Right ventricle myocardium superior (tissue), 1 donor: Measurements from ENCODE around the gene MAN1C1. TPM values are rescaled to one million over a fixed set of nuclear protein-coding genes. Genes with fewer than 3 reads are reported as not detected.
"Not testable (repeated sequence)": the region's sequence is repeated elsewhere in the genome, so short reads cannot be mapped to it uniquely, and the experiment has no call there.

Source experiments
- ATAC-seq: fragments of 200-7000 bp; cut with Tn5 transposase; one replicate; pipeline ENCODE4 v1.9.1; 2020; ENCODE audit warnings: mild to moderate bottlenecking; ENCODE audit not compliant: poor library complexity
- DNase-seq: peaks from one replicate; pipeline ENCODE4 v3.0.0-alpha.2; 2020
- intact Hi-C: fragments of 100-400 bp; cut with DNase I; formaldehyde crosslinking; loops from one replicate; pipeline ENCODE4 v1.11.2; 2022
- total RNA-seq: library from RNA; stranded (reverse); fragmentation: NEBNext Ultra II Directional; extraction: Animal tissue kit (Norgen Biotek cat#: 25700); gene quantifications from one replicate; pipeline ENCODE4 v1.2.1, GENCODE V29; 2021
- donor health status: DM: no; HTN: yes; CAD: no; lungs with severe emphysema.

MAN1C1 gene
- total RNA-seq, 1 donor from 2014 or later, result 17.5 TPM

DNA sequence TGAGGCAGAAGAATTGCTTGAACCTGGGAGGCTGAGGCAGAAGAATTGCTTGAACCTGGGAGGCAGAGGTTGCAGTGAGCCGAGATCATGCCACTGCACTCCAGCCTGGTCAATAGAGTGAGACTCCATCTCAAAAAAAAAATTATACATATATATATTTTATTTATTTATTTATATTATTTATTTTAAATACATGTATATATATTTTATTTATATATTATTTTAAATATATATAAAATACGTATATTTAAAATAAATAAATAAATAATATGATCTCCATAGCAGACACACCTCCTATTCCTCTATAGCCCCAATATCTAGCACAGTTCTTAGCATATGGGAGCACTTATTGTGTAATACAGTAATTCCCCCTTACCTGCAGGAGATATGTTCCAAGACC is 46.4 kb downstream of the MAN1C1 start:
- intact Hi-C loops, DNase-seq, ATAC-seq: not testable (repeated sequence)

DNA sequence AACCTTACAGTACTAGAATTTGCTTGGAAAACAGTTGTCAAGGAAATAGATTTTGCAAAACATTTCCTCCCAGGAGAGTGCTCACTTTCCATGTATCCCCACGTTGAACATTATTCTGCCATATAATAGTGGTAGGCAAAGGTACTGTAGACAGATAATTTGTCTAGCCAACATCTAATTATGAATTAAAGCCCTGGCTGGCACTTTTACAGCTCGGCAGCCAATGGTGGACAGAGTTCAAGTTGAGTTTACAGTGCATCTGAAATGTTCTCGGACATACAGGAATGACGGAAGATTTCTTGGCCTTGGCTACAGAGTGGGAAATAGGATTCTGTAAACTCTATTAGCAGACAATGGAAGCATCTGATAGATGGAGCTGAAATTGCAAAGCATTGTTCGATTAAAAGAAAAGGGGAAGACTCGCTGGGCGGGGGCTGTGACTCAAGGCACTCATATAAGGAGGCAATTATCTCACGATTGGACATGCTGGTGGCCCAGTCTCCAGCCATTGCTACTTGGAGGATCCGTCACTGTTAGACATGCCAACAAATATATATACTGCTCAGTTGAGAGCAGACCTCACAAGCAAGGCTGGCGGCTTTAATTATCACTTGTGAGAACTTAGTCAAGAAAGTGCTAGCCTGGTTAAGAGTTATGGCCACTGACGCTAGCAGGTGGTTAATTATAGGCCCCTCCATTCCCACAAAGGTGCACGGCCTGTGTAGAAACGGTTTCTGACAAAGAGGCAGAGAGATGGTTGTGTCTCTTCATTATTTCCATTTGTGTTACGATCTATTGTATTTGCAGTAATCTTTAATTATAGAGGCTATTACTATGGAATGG is 48.0 kb downstream of the MAN1C1 start:
- DNase-seq, result no peak
- ATAC-seq, result peak; percentile 54
- intact Hi-C loops, result no loop called here

DNA sequence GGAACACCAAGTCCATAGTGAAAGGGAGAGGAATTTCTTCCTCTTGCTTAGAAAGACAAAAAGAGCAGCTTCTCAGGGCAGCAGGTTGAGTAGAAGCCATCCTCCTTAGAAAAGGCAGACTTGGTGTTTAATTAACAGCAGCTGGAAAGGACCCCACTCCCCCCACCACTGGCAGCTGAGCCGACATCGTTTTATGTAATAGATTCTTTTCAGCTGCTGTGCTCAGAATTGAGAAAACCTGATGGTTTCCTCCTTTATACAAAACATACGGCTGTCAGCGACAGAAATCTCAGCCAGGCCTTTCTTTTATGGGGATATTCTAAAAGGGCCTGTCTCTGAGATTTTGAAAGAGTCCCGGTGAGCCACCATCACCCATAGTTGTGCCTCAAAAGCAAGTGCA is 49.9 kb downstream of the MAN1C1 start:
- DNase-seq, result no peak
- intact Hi-C loops, result no loop called here
- no peak for ATAC-seq

DNA sequence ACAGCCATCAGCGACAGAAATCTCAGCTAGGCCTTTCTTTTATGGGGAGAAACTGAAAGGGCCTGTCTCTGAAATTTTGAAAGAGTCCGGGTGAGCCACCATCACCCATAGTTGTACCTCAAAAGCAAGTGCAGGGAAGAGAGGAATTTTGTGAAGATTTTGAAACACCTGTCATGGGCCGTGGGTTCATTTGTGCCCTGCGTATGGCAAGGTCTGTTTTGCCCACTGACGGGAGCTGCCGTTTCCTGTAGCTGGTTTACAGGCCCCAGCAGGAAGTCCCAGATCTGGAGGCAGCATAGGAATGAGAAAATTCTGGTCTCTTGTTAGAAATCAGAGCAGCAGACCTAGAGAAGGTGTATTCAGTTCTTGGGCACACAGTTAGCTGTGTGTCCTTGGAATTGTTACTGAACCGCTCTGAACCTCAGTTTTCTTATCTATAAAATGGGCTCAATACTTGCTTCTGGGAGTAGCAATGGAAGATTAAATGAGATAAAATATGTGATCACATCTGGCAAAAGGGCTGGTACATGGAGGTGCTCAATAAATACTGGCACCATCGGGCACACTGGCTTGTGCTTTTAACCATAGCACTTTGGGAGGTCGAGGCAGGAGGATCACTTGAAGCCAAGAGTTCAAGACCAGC is 52.5 kb downstream of the MAN1C1 start:
- ATAC-seq (no peak), DNase-seq (no peak)
- intact Hi-C loops, result no loop called here

DNA sequence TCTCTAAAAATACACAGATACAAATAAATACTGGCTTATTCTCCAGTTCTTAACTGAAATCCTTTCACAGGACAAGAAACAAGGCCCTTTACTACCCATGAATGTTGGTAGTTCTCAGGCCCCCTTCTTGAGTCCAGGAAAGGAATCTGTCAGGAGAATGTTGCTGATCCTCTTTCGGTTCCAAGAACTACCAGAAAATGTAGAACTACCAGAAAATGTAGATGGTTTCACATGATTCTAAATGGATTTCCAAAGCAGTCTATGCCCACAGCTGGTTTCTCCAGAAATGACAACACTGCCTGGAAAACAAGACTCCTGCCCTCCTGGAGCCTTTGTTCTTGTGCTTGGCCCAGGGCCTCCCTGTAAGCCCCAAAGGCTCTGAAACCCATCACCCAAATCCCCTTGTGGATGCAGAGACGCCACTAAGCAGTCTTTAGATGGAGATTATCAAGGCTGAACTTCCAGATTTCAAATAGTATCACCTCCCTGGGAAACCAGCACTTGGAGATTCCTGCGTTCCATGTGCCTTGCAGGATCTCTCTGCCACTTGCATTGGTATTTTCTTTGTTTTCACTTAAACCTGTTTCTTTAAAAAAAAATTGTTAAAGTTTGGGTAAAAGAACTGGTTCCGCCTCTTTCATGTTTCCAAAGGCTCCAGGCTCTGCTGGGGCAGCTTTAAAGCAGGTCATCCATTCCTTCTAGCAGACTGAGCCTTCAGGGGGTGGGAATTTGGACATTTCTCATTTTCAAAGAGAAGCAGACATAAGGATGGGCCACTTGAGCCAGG is 53.4 kb downstream of the MAN1C1 start:
- ATAC-seq (no peak), DNase-seq (no peak)
- intact Hi-C loops, result no loop called here

DNA sequence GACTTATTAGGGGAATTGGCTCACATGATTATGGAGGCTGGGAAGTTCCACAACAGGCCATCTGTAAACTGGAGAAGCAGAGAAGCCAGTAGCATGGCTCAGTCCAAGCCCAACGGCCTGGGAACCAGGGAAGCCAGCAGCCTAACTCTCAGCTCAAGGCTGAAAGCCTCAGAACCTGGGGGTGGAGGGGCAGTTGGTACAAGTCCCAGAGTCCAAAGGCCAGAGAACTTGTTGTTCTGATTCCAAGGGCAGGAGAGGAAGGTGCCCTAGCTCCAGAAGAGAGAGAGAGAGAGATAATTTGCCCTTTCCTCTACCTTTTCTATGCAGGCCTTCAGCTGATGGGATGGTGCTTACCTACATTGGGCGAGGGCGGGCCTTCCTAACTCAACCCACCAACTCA is 55.3 kb downstream of the MAN1C1 start:
- ATAC-seq (peak; percentile 26), DNase-seq (no peak)
- intact Hi-C loops, result no loop called here

DNA sequence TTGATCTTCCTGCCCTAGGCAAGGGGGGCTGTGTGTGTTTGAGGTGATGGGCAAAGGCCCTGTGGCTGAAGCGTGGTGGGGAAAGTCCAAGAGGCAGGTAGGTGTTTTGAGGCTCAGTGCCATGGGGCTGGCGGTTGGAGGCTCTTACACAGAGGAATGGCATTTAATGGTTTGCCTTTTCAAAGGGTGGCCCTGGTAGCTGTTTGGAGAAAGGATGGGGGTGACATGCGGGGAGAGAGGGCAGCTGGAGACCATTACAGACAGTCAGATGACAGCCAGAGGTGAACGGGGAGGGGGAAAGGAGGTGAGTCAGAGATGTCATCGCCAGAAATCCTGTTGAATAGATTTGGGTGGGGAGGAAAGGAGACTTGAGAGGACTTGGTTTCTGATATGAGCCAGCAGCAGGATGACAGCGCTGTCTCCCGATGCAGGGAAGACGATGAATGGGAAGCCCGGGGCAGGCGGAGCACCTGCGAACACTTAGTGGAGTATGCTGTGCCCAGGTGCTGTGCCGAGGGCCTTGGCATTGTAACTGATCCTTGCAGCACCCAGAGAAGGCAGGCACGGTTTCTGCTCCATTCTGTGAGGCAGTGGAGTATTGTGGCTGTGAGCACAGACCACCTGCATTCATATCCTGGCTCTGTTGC is 56.3 kb downstream of the MAN1C1 start:
- no peak for ATAC-seq
- intact Hi-C loops, result no loop called here
- no peak for DNase-seq

DNA sequence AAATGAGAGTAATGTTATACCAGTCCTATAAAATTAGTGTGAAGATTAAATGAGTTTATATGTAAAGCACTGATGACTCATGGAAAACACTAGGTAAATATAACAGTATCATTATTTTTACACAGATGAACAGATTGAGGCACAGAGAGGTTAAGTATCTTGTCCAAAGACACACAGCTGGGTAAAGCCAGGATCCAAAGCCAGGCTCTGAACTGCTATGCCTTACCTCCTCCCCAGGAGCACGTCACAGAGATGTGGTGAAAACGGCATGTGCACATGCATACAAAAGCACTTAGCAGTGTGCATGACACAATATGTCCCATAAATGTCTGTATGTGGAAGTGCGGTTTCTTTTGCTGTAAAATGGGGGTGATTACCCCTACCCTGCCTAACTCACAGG is 56.9 kb downstream of the MAN1C1 start:
- intact Hi-C loops, result no loop called here
- DNase-seq (no peak), ATAC-seq (no peak)

DNA sequence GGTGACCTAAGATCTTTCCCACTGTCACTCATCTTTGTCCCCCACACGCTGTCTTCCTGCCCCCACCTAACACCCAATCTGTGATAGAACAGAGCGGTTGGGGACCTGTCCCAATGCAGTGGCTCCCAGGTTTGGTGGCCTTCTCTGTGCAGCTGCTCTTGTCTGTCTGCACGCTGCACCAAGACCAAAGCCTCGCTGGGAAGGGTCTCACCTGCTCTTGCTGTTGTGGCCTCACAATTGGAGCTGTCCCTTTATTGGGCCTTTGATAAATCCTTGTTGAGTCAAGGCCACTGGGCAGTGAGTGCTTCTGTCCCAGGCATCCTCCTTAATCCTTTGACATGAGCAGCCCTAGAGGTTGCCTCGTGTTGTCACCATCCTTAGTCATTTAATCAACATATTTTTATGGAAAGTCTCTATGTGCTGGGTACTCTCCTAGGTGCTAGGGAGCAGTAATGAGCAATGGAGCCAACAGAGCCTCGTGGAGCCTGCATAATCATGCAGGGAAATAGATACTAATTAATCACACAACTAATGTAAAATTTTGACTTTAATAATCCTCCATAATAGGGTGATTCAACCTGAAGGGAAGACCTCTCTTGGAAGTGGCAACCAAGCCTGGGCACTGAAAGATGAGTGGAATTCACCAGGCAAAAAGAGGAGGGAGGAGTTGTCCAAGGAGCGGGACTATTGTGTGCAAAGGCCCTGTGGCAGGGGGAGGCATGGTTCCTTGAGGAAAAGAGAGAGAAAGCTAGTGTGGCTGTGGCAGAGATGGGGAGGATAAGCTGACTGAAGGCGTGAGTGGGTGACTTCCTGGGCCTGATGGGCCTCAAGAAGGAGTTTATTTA is 57.6 kb downstream of the MAN1C1 start:
- intact Hi-C loops, result no loop called here
- ATAC-seq (no peak), DNase-seq (no peak)

DNA sequence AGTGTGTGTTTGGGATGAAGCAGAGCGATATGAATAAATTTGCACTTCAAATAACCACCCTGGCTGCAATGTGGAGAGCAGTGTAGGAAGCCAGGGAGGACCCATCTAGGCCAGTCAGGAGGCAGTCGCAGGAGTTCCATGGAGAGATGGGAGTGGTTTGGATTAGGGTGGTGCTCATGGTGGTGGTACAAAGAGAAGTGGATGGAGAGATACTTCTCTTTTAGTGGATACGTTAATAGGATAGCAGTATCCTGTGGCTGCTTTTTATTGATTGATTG is 58.2 kb downstream of the MAN1C1 start:
- ATAC-seq (no peak), DNase-seq (no peak)
- intact Hi-C loops, result no loop called here

DNA sequence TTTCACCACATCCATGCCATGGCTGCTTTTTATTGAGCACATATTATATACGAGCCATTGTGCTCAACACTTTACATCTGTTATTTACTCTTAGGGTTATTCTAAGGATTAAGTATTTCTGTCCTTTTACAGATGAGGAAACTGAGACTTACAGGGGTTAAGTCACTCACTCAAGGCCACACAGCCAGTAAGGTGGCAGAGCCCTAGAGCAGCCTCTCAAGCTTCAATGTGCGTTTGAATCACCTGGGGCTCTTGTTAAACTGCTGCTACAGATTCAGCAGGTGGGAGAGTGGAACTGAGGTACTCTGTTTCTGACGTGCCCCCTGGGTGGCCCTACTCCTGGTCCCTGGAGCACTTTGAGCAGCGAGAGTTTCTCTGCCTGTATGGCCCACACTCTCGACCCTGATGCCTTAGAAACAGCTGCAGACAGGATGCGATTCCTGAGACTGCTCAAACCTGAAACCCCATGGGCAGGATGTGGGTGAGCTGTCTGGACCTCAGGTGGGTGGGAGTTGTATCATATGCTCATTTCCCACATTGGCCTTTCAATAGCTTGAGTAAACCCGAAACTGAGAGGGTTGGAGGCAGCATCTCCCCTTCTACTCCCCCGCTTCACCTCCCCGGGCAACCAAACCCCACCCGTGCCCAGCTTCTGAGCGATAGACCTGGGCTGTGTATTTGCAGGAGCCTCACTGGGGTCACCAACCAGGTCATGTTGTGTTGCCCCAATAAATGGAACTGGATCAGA is 59.3 kb downstream of the MAN1C1 start:
- DNase-seq (no peak), ATAC-seq (no peak)
- intact Hi-C loops, result no loop called here

DNA sequence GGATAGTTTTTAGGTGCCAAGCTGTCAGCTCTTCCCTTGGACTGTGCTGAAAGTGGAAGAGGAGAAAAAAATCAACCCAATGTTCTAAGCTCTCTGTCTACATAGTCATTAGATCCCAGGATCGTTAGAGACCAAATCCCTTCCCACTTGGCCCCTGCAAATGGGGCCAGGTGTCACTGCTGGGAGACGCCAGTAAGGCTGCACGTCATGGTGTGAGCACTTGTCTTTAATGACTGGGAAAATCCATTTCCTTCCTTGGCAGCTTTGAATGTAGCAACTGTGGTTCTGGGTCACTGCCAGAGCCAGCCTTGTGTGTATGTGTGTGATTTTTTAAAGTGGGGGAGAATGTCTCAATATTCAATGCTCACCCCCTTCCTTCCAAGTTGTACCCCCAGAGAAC is 59.9 kb downstream of the MAN1C1 start:
- peak; percentile 49 for ATAC-seq
- intact Hi-C loops, result no loop called here
- DNase-seq, result peak; percentile 62

DNA sequence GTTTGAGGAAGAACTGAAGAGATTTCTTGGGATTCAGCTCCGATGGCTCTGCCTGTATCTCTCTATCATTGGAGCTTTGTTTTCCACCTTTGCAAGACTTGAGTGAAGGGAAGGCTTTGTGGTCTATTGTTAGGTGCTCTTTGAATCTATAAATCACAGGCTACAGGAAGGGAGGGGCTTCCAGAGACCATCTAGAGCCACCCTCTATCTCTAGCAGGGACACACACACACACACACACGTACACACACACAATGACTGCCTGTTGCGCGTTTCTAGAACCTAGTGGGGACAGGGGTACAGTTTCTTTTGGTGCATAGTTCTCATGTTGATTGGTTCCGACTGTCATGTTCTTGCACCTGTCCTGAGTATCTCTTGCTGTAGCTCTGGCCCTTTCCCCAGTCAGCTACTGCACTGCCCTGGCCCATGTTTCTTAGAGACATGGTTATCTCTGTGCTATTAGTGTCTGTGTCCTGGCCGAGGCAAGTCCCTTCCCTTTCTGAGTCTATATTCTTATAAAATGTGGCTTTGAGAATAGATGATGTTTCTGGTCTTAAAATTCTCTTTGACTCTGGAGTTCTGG is 60.7 kb downstream of the MAN1C1 start:
- DNase-seq (no peak), ATAC-seq (no peak)
- intact Hi-C loops, result no loop called here

DNA sequence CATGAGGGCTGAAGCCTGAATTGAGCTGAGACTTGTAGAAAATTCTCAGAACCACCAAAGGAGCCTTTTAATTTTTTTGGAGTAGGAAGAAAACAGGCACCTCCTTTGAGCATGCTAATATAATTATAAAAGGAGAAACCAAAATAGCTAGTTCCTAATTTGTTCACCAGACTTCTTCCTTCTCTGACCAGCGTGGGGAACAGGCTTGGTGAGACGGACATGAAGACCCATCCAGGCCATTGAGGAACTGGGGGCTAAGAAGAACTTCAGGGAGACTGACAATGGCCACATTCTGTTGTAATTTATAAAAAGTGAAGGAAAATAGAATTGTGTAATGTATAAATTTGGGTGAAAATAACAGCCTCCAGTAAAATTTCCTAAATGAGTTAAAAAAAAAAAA is 62.6 kb downstream of the MAN1C1 start:
- ATAC-seq (no peak), DNase-seq (no peak)
- intact Hi-C loops, result no loop called here

DNA sequence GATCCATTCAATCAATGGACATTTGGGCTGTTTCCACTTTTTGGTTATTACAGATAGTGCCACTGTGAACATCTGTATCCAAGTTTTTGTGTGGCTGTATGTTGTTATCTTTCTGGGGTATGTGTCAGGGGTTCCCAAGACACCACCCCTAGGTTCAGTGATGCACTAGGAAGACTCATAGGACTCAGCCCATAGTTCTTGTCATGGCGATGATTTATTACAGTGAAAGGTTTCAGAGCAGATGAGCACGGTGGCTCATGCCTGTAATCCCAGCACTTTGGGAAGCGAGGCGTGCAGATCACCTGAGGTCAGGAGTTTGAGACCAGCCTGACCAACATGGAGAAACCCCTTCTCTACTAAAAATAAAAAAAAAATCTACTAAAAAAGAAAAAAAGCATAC is 64.1 kb downstream of the MAN1C1 start:
- intact Hi-C loops, result no loop called here
- DNase-seq (no peak), ATAC-seq (no peak)

DNA sequence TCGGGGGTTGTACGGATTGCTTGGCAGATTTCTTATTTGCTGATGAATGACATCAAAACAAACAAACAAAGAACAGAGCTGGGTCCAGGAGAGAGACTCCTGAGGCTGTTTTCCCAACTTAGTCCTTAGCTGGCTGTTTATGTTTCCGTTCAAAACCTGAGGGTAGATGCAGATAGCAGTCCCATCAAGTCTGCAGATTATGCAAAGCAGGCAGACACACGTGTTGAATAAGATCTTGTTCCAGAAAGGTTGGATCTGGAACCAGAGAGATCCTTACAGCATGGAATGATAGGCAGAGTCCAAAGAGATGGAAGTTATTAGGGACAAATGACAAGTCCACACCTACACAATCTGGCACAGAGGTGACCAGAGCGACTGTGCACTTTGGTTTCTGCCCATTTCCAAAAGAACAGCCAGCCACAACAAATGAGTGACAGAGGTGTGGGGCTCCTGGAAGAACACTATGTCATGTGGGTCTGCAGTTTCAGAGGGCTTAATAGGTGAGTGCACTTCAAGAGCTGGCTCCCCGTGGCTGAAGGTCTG is 65.5 kb downstream of the MAN1C1 start:
- ATAC-seq (no peak), DNase-seq (no peak)
- intact Hi-C loops, result no loop called here

DNA sequence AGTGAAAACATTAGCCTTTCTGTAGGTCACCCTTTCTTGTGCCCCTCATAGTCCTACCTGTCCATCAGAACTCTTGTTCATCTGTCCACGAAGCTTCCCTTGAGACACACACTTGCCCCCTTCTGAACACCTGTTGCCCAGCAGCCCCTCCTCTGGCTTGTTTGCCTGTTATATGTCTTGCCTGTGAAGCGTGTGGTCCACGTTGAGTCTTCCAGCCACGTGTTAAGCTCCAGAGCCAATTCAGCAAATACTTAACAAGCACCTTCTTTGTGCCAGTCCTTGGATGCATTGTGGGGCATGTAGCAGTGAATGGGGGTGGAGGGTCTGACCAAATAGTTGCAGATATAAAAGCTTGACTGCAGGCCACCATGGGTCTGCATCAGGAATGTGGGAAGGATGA is 66.6 kb downstream of the MAN1C1 start:
- DNase-seq (no peak), ATAC-seq (no peak)
- intact Hi-C loops, result no loop called here
